ENCODE measurements around the gene TSPAN9. TPM values are rescaled to one million over a fixed set of nuclear protein-coding genes. Genes with fewer than 3 reads are reported as not detected.

The TSPAN9 gene
- total RNA-seq, 4 donors from 2014 or later = 13.7 to 35.4 (median 26.7) TPM

GRCh38 chr12:3277306-3277943, 200.2 kb downstream of the TSPAN9 start:
- Histone ChIP-seq H3K4me1 (peaks cover 10 to 43% (median 26%) of the 10 kb centered on the region in 4 donors), H3K4me3 (no peak overlapping the region), H3K27ac (replicated peaks in 1 of 4) (no peak overlapping the region), H3K27me3 (no peaks in the 10 kb centered on the region), H3K9me3 (no peaks in the 10 kb centered on the region), H3K36me3 (peaks cover 2 to 43% (median 30%) of the 10 kb centered on the region in 4 donors)
- no peak for DNase-seq (ENCODE audit: extremely low spot score)
- 96% methylated on average over 16 of the region's 18 CpGs for WGBS
- TF ChIP-seq POLR2A (IDR thresholded peaks at IDR 0.05; ENCODE audit: low read depth) = no peak
- TF ChIP-seq EP300 (IDR thresholded peaks at IDR 0.05) = no peak
- no peak for TF ChIP-seq POLR2AphosphoS5 (IDR thresholded peaks at IDR 0.05)
- no peak for TF ChIP-seq CTCF (IDR thresholded peaks at IDR 0.05)
- intact Hi-C loops (cut with DNase I) = no loop called here

GRCh38 chr12:3278681-3279414, 201.7 kb downstream of the TSPAN9 start:
- Histone ChIP-seq H3K27ac (replicated peaks in 1 of 4) (no peak overlapping the region), H3K4me3 (no peak overlapping the region), H3K4me1 (peaks cover 10 to 31% (median 16%) of the 10 kb centered on the region in 4 donors), H3K36me3 (peaks cover 8 to 53% (median 44%) of the 10 kb centered on the region in 4 donors), H3K27me3 (no peaks in the 10 kb centered on the region), H3K9me3 (no peaks in the 10 kb centered on the region)
- no peak for DNase-seq (ENCODE audit: extremely low spot score)
- TF ChIP-seq EP300 (IDR thresholded peaks at IDR 0.05) (no peak), POLR2AphosphoS5 (IDR thresholded peaks at IDR 0.05) (no peak), CTCF (IDR thresholded peaks at IDR 0.05) (no peak), POLR2A (IDR thresholded peaks at IDR 0.05; ENCODE audit: low read depth) (no peak)
- 89% methylated on average over 5 of the region's 5 CpGs for WGBS
- intact Hi-C loops (cut with DNase I) = no loop called here

- Histone ChIP-seq H3K4me3 (no peak overlapping the region), H3K9me3 (no peaks in the 10 kb centered on the region), H3K4me1 (peaks cover 10 to 26% (median 12%) of the 10 kb centered on the region in 4 donors), H3K27me3 (no peaks in the 10 kb centered on the region), H3K27ac (replicated peaks in 1 of 4) (no peak overlapping the region), H3K36me3 (peaks cover 8 to 58% (median 50%) of the 10 kb centered on the region in 4 donors)
- 82% methylated on average over 10 of the region's 10 CpGs for WGBS
- intact Hi-C loops (cut with DNase I) = no loop called here
- no peak for TF ChIP-seq POLR2AphosphoS5 (IDR thresholded peaks at IDR 0.05)
- DNase-seq (ENCODE audit: extremely low spot score) = no peak
Observed at GRCh38 chr12:3279415-3279780, 202.2 kb downstream of the TSPAN9 start.

- peaks cover 8 to 63% (median 53%) of the 10 kb centered on the region in 4 donors for H3K36me3 ChIP-seq
Observed at GRCh38 chr12:3279832-3280231, 202.7 kb downstream of the TSPAN9 start.

More at GRCh38 chr12:3279832-3280231, 202.7 kb downstream of the TSPAN9 start:
- DNase-seq (ENCODE audit: extremely low spot score) = no peak
- intact Hi-C loops (cut with DNase I) = no loop called here
- 67% methylated on average over 4 of the region's 8 CpGs for WGBS
- no peak overlapping the region for H3K27ac ChIP-seq (replicated peaks in 1 of 4)
- no peaks in the 10 kb centered on the region for H3K9me3 ChIP-seq
- H3K4me3 ChIP-seq = no peak overlapping the region
- TF ChIP-seq EP300 (IDR thresholded peaks at IDR 0.05) (no peak), POLR2AphosphoS5 (IDR thresholded peaks at IDR 0.05) (no peak), CTCF (IDR thresholded peaks at IDR 0.05) (no peak), POLR2A (IDR thresholded peaks at IDR 0.05; ENCODE audit: low read depth) (no peak)
- no peaks in the 10 kb centered on the region for H3K27me3 ChIP-seq
- H3K4me1 ChIP-seq = peaks cover 6 to 22% (median 8%) of the 10 kb centered on the region in 4 donors
